Colonic mucosa (tissue), 4 donors: Measurements from ENCODE around the gene ENPEP. TPM values are rescaled to one million over a fixed set of nuclear protein-coding genes. Genes with fewer than 3 reads are reported as not detected.

ENCODE experiments used
- DNase-seq: peaks from one replicate; pipeline ENCODE4 v3.0.0-alpha.2; 2020
- H3K27ac ChIP-seq: fragments of 200-600 bp; one replicate; pipeline ENCODE4 v1.8.0; 2021
- H3K27me3 ChIP-seq: fragments of 200-600 bp; one replicate; pipeline ENCODE4 v1.8.0; 2021
- H3K36me3 ChIP-seq: fragments of 200-600 bp; one replicate; pipeline ENCODE4 v1.8.0; 2021
- H3K4me1 ChIP-seq: fragments of 200-600 bp; one replicate; pipeline ENCODE4 v1.8.0; 2021; ENCODE audit warnings: mild to moderate bottlenecking
- H3K4me3 ChIP-seq: fragments of 200-600 bp; one replicate; pipeline ENCODE4 v1.8.0; 2021
- H3K9ac ChIP-seq, 2 donors: one replicate each; pipeline ENCODE4 v1.7.0; 2013; ENCODE audit warnings: control low read depth in 2 of 2, low read depth in 2 of 2, low read length in 2 of 2
- H3K9me3 ChIP-seq: fragments of 200-600 bp; one replicate; pipeline ENCODE4 v1.8.0; 2021
- intact Hi-C: fragments of 100-400 bp; cut with DNase I; formaldehyde crosslinking; loops from one replicate; pipeline ENCODE4 v1.14.1; 2022
- total RNA-seq, 2 donors: library from RNA; stranded (reverse); fragmentation: NEBNext Ultra II Directional in 1 of 2; extraction: Animal tissue kit (Norgen Biotek cat#: 25700) in 1 of 2; gene quantifications; one replicate each; pipeline ENCODE4 v1.2.1, GENCODE V29; 2021
- TF ChIP-seq, protein P1 (sequence below): fragments of 200-600 bp; IDR thresholded peaks from one replicate; pipeline ENCODE4 v1.8.0; 2022; ENCODE audit warnings: antibody characterized with exemption, mild to moderate bottlenecking
- donor health status: healthy.
- donor health status: DM: no; HTN: no; CAD: no.
- donor health status: DM: no; HTN: no; CAD: no.

ENPEP gene
- total RNA-seq, 2 donors from 2014 or later = 0.27 to 0.88 TPM

DNA sequence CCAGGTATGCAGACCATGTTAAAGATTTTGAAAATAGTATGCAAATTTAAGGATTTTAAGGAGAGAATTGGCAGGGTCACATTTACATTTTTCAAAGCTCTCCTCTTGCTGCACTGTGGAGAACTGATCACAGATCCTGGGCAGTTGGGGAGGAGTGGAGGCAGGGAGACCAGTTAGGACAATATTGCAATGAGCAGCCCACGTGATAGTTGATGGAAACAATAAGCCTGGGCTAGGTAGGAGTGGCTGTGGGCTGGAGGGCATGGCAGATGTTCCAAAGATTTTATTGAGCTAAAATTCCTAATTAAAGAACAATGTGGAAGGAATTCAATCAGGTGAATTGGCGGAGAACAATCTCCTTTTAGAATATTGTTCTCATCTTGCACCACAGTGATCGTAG is 50.6 kb downstream of the ENPEP start:
- no peak overlapping the region for H3K27ac ChIP-seq
- H3K27me3 ChIP-seq = no peaks in the 10 kb centered on the region
- intact Hi-C loops = no loop called here
- DNase-seq = no peak
- TF ChIP-seq, protein P1, sequence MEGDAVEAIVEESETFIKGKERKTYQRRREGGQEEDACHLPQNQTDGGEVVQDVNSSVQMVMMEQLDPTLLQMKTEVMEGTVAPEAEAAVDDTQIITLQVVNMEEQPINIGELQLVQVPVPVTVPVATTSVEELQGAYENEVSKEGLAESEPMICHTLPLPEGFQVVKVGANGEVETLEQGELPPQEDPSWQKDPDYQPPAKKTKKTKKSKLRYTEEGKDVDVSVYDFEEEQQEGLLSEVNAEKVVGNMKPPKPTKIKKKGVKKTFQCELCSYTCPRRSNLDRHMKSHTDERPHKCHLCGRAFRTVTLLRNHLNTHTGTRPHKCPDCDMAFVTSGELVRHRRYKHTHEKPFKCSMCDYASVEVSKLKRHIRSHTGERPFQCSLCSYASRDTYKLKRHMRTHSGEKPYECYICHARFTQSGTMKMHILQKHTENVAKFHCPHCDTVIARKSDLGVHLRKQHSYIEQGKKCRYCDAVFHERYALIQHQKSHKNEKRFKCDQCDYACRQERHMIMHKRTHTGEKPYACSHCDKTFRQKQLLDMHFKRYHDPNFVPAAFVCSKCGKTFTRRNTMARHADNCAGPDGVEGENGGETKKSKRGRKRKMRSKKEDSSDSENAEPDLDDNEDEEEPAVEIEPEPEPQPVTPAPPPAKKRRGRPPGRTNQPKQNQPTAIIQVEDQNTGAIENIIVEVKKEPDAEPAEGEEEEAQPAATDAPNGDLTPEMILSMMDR = no peak
- H3K4me1 ChIP-seq = no peaks in the 10 kb centered on the region
- H3K36me3 ChIP-seq = no peaks in the 10 kb centered on the region
- H3K4me3 ChIP-seq = no peak overlapping the region
- H3K9me3 ChIP-seq = no peaks in the 10 kb centered on the region
- H3K9ac ChIP-seq = no peak overlapping the region

DNA sequence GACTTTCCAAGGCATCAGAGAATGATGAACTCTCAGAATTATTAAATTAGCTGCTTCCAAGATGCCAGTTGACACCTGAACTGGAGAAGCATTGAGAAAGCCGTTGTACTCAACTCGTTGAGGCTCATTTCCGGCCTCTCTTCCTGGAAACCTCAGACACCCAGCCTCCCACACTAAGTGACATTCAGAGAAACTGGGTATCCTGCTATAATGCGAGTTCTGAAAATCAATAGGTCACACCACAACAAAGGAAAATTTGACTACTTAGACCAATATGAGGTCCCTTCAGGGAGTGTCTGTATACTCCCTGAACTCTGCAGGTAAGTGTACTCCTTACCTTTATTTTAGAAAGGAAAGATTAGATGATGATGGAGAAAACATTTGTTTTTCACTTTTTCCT is 51.2 kb downstream of the ENPEP start:
- TF ChIP-seq, protein P1 = no peak
- Histone ChIP-seq H3K4me3 (no peak overlapping the region), H3K9me3 (no peaks in the 10 kb centered on the region), H3K27ac (no peak overlapping the region), H3K4me1 (no peaks in the 10 kb centered on the region), H3K9ac (no peak overlapping the region), H3K36me3 (no peaks in the 10 kb centered on the region), H3K27me3 (no peaks in the 10 kb centered on the region)
- intact Hi-C loops = no loop called here
- no peak for DNase-seq

- Histone ChIP-seq H3K36me3 (no peaks in the 10 kb centered on the region), H3K4me1 (no peaks in the 10 kb centered on the region), H3K4me3 (no peak overlapping the region), H3K27me3 (no peaks in the 10 kb centered on the region), H3K9ac (no peak overlapping the region), H3K9me3 (no peaks in the 10 kb centered on the region), H3K27ac (no peak overlapping the region)
- DNase-seq = no peak
- intact Hi-C loops = no loop called here
- TF ChIP-seq, protein P1 = no peak
Measured at GRCh38 chr4:110532901-110533589, 57.1 kb downstream of the ENPEP start.

GRCh38 chr4:110533590-110533910 is 57.6 kb downstream of the ENPEP start:
- Histone ChIP-seq H3K9ac (no peak overlapping the region), H3K36me3 (no peaks in the 10 kb centered on the region), H3K27ac (no peak overlapping the region), H3K4me1 (no peaks in the 10 kb centered on the region), H3K4me3 (no peak overlapping the region), H3K27me3 (no peaks in the 10 kb centered on the region), H3K9me3 (no peaks in the 10 kb centered on the region)
- TF ChIP-seq, protein P1 = no peak
- intact Hi-C loops = no loop called here
- no peak for DNase-seq

GRCh38 chr4:110533940-110534339 is 58.0 kb downstream of the ENPEP start:
- Histone ChIP-seq H3K27ac (no peak overlapping the region), H3K27me3 (no peaks in the 10 kb centered on the region), H3K36me3 (no peaks in the 10 kb centered on the region), H3K9me3 (no peaks in the 10 kb centered on the region), H3K4me3 (no peak overlapping the region), H3K9ac (no peak overlapping the region), H3K4me1 (no peaks in the 10 kb centered on the region)
- TF ChIP-seq, protein P1 = no peak
- DNase-seq = no peak
- intact Hi-C loops = no loop called here
